Hepatic stellate cell (primary cell): Measurements from ENCODE around the gene LAMTOR4.
"Not testable (repeated sequence)": the region's sequence is repeated elsewhere in the genome, so short reads cannot be mapped to it uniquely, and the experiment has no call there.

Experiments used
- DNase-seq: peaks from one replicate; pipeline ENCODE4 v3.0.0; 2011; ENCODE audit warnings: low spot score

LAMTOR4 gene

DNA sequence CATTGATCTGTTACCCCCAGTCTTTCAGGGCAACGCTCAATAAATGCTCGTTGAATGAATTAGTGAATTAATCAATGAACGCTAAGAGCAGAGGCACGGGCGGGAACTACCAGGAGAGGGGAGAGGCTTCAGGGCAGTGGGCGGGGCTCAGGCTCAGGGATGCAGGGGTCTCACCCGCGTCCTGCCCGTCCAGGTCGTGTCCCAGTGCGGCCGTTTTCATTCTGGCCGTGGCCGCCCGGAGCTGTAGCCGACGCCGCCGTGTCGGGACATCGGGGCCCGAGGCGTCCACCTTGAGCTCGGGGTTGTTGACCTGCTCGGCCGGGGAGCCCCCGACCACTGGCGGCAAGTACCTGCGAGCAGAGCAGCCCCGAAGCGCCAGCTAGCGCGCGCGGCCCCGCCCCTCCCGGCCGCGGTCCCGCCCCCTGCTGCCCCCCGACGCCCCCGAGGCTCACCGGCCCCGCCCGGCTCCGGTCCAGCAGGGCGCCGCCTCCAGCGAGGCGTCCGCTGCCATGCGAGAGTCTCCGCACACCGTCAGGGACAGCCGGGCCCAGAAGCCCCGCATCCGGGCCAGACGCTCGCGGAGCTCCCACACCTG, 22.5 kb downstream of the LAMTOR4 start:
- DNase-seq: no peak

DNA sequence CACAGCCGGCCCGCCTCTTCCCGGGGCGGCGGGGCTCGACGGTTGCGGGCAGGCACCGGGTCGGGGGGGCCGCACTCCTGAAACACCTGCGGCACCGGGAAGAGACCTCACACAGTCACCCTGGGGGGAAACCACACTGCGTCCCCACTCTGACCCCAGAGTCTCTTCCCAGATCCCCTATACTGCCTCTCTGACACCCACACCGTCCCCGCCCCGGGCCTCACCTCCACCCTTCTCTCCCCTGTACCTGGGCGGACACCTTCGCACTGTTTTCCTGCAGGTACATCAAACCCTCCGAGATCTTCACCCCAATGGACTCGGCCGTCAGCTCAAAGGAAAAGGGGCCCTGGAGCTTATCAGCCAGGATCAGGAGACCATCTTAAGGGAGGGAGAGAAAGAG, 23.1 kb downstream of the LAMTOR4 start:
- no peak for DNase-seq

DNA sequence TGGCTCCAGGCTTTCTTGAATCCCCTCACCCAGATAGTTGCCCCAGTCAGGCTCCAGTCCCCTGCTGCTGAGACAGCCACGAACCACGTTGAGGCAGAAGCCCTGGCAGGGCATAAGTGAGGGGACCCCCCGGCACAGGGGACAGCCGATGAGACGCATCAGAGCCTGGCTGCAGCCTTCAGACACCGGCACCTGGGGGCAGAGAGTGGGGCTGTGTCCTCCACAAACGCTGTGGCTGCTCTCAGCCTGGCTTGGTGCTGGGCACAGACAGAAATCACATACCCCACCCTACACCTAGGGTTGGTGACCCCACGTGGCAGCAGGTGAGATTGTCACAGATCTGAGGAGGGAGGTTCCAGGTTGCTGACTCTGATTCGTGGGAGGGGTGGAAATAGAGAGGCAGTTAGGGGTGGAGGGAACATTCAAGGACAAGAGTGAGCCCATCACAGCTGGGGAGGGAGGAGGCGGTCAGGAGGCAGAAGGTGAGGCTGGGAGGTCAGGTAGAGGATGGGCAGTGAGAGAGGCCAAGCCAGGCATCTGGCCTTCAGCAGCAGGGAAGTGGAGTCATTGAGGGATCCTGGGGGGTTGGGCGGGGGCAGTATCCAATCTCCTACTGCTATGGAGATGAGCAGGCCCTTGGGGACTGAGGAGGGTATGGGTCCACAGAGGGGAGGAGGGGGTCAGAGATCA, 25.2 kb downstream of the LAMTOR4 start:
- DNase-seq: no peak

DNA sequence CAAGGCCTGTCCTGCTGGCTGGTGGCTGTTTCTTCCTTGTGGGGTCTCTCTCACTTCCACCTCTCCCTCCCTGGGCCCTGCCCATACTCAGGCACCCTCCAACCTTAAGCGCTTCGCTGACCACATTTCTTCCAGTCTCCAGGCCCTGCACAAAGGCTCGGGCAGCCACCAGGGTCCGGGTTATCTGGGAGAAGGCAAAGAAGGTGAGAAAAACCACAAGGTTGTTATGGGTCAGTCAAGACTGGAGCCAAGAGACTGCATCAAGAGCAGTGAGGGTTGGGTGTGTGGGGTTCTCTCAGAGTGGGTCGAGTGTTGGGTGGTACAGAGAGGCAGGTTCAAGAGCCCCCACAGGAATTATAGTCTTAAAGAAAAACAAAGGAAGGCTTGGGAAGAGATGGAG, 25.9 kb downstream of the LAMTOR4 start:
- DNase-seq: no peak

DNA sequence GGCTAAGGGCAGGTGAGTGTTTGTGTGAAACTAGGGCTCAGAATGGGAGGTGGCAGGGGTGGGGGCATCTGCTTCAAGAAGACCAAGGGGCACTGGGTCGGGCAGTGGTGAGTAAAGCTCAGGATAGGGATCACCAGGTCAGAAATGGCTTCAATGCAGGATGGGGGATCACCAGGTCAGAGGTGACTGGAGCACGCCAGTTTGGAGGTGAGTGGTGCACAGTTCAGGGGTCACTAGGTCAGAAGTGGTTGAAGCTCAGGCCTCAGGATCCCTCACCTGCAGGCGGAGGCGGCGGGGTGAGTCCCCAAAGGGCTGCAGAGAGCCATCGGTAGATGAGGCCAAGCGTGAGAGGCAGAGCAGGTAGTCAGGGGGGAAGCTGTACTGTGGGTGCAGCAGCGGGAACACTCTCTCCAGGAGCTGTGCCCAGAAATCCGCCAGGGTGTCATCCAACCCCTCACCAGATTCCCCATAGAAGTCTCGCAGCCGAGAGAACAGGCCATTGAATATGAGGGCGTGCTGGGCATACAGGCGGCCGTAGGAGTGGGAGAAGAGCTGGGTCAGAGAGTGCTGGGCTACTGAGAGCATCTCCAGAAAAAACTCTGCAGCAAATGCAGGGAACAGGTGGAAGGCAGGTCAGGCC, 26.7 kb downstream of the LAMTOR4 start:
- DNase-seq: no peak

DNA sequence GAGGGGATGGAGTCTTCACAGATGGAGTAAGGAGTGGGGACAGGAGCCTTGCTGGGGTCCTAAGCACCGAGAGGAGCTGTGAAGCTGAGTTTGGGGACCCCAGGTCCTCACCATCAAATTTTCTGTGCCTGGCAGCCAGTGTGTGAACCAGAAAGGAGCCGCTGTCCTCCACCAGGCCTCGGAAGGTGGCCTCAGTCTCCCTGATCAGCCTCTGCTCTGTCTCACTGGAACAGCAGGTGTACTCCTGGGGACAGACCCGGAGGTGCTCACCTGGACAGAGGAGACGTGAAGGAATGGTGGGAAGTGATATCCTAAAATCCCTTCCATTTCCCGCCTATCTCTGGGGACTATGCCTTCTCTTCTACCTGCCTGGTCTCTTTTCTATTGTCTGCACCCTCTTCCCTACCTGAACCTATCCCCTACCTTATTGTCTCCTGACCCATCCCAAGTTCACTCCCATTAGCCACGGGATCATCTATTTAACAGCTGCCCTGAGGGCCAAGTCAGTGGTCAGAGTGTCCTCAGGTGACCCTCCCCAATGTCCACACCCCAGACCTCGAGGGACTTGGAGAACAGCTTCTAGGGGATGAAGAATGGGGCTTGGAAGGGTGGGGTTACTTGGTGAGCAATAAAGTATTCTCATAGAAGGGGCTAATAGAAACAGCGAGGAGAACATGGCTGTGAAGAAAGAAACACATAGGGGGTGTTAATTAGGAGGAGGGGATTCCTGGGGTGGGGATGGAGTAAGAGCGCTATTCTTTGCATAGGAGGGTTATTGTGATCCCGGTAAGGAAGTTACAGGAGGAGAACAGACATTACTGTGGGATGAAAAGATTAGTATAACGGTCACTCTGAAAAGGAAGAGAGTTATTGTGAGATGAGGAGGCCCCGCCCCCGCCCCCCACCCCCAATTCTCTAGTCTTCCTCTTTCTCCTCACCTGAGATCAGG, 27.7 kb downstream of the LAMTOR4 start:
- DNase-seq: no peak

DNA sequence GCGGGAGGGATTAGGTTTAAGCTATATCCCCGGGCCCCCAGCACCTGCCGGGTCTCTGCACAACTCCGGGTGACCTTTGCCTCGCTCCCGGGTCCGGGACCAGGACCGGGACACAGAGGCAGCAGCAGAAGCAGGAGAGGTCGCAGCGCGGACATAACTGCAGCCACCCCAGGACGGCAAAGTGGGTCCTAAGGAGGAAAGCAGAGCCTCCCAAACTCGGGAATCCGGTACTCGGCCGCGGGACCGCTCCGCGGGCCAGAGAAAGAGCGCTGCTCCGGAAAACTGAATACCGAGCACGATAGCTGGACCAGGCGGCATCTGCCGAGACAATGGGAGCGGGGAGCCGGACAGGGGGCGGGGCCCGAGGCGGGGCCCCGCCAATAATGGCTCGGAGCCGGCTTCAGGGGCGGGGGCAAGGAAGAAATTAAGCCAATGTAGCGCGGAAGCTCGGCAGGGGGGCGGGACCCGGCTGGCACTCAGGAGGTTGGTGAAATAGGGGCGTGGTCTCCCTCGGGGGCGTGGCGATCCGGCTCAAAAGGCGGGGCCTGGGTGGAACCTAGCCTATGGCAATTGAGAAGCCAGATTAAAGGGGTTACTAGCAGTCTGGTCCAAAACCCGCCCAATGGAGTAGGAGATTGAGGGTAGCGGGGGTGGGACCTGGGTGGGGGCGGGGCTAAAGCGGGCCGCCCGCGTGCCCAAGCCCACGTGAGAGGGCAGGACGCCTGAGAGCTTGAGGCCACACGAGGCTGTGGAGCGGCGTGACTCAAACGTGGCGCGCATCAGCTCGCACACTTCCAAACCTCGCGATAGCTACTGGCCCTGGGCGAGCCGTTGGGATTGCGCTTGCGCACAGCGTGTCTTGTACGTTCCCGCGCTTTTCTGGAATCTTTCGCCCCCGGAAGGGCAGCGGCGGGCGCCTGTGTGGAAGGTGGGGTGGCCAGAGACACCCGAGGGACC, 28.6 kb downstream of the LAMTOR4 start, which contains the start of the genes GPC2 and STAG3:
Gene GPC2, minus strand, starts transcription at position 337 of the 957 bp plus-strand sequence. Its CDS starts 182 bp downstream, at position 155.
Gene STAG3, plus strand, starts transcription at position 874 of the 957 bp plus-strand sequence. CDS start 2,639 bp downstream, outside the sequence.
- DNase-seq: peak; percentile 94

DNA sequence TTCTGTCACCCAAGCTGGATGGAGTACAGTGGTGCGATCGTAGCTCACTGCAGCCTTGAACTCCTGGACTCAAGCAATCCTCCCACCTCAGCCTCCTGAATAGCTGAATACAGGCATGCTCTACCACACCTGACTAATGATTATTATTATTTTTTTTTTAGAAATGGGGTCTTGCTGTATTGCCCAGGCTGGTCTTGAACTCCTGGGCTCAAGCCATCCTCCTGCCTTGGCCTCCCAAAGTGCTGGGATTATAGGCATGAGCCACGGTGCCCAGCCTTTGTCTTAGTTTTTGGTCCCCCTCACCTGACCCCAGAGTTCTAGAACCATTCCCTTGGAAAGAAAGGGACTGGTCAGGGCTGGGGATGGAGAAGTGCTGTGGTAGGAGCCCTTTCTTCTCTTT, 31.4 kb downstream of the LAMTOR4 start:
- DNase-seq: not testable (repeated sequence)

DNA sequence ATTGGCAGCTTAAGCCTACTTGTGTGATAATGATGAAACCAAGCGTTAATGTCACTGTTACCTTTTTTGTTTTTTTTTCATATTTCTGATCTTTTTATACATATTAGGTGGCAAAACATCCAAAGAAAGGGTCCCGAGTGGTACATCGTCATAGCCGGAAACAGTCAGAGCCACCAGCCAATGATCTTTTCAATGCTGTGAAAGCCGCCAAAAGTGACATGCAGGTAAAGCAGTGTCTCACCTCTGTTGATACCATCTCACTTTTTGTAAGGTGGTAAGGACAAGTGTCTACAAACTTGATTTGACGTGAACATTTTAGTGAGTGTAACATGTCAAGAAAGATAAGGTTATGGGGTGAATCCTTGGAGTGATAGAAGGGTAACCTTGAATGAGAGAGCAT, 33.9 kb downstream of the LAMTOR4 start:
- DNase-seq: not testable (repeated sequence)

DNA sequence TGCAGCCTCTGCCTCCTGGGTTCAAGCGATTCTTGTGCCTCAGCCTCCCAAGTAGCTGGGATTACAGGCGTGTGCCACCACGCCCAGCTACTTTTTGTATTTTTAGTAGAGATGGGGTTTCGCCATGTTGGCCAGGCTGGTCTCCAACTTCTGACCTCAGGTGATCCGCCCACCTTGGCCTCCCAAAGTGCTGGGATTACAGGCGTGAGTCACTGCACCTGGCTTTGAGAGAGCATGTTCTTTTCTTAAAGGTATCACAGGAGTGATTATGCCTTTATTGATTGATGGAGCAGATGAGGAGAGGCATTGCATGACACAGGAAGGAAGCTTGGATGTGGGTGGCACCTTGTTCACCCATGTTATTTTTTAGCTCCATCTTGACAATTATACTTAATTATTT, 34.4 kb downstream of the LAMTOR4 start:
- not testable (repeated sequence) for DNase-seq

DNA sequence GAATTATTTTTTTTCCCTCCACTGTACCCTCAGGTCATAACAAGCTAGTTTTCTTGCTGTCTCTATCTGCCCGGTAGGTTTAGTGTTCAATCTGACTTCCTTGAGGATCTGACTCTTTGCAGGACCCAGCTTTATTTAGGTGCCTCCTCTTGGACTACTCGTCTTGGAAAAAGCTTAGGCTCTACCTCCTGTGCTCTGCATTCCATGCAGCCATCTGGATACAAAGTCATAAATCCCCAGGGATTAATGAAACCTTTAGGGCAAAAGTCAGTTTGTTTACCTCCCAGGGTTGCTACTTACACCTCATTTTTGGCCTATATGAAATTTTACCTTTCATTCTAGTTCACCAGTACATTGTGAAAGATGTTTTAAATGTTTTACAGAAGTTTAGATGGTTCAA, 37.0 kb downstream of the LAMTOR4 start:
- DNase-seq: no peak

DNA sequence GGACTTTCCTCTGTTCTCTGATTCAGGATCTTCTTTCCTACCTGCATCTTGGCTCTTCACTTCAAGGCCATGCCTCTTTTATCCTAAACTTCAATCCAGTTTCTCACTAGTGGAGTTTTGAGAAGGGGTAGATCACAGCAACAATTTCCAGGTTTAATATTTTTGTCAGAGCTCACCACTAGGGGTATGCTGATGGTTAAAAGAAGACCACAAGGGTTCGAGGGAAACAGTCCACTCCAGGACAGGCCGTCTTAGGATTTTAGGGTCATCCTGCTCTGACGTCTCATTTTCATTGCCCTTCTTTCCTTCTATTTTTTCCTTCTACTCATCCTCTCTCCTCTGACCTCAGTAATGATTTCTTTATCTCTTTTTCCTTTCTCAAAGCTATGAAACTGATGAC, 40.3 kb downstream of the LAMTOR4 start:
- no peak for DNase-seq

DNA sequence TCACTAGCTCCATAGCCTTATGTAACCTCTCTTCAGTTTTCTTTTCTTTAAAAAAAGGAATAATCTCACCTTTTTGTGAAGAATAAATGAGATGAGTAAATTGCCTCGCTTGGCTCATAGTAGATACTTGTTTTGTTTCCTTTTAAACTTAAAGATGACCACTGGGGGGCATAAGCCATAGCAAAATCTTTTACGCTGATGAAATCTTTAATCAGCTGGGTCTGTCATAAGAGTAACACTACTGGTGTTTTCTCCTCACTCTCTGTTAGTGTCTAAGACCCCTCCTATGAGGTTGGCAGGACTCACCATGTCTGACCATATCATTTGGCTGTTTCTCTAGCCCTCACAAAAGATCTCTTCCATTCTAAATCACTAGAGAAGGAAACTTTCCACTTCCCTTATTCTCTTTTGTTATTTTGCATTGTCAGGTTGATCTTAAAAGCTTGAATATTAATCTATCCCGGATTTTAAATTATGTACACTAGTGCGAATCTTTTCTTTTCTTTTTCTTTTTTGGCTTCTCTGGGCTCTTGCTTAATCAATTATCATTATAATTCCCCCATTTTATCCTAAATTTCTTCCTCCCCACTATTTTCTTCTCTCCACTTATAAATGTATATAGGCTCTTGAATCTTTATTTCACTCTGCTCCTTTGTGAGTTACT, 41.5 kb downstream of the LAMTOR4 start:
- DNase-seq: no peak

DNA sequence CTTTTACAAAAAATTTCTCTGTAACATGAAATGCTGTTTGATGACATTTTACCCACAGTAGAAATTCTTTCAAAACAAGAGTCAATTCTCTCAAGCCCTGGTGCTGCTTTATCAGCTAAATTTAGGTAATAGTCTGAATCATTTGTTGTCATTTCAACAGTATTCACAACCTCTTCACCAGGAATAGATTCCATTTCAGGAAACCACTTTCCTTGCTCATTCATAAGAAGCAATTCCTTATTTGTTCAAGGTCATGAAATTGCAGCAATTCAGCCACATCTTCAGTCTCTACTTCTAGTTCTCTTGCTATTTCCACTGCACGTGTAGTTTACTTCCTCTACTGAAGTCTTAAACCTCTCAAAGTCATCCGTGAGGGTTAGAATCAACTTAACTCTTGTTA, 43.1 kb downstream of the LAMTOR4 start:
- DNase-seq: no peak

DNA sequence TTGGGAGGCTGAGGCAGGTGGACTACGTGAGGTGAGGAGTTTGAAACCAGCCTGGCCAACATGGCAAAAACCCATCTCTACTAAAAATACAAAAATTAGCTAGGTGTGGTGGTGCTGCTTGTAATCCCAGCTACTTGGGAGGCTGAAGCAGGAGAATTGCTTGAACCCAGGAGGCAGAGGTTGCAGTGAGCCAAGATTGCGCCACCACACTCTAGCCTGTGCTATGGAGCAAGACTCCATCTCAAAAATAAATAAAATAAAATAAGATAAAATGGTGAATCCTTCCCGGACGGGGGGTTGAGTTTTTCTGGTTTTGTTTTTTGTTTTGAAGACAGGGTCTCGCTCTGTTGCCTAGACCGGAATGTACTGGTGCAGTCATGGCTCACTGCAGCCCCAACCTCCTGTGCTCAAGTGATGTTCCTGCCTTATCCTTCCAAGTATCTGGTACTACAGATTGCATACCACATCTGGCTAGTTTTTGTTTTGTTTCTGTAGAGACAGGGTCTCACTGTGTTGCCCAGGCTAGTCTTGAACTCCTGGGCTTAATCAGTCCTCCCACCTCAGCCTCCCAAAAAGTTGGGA, 43.7 kb downstream of the LAMTOR4 start:
- DNase-seq: not testable (repeated sequence)

DNA sequence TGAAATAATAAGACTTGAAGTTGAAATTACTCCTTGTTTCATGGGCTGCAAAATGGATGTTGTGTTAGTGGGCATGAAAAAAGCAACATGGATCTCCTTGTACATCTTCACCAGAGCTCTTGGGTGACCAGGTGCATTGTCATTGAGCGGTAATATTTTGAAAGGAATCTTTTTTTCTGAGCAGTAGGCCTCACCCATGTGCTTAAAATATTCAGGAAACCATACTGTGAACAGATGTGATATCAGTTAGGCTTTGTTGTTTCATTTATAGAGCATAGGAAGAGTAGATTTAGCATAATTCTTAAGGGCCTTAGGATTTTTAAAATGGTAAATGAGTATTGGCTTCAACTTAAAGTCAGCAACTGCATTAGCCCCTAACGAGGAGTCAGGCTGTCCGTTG, 44.3 kb downstream of the LAMTOR4 start:
- DNase-seq: no peak

DNA sequence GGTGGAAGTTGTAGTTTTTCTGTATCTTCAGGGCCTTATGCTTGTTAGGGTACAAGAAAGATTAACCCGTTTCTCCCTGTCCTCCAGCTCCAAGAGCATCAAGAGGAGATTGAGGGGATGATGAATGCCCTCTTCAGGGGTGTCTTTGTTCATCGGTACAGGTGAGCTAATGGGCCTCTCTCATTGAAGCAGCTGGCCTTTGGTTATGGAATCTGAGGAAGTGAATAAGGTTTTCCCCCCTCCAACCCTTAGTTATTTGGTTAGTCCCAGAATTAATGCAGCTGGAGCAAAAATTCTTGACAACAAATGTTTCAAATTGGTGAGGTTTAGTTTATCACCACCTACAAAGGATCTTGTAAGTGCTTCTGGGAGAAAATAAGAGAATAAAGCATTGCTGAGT, 46.5 kb downstream of the LAMTOR4 start:
- DNase-seq: no peak

DNA sequence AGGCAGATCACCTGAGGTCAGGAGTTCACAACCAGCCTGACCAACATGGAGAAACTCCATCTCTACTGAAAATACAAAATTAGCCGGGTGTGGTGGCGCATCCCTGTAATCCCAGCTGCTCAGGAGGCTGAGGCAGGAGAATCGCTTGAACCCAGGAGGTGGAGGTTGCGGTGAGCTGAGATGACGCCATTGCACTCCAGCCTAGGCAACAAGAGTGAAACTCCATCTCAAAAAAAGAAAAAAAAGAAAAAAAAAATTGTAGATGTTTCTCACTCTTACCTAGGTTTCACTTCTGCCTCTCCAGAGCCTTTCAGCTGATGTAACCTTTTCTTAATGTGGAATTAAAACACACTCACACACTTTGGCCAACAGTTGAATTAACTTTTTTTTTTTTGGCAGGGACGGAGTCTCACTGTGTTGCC, 47.2 kb downstream of the LAMTOR4 start:
- not testable (repeated sequence) for DNase-seq

DNA sequence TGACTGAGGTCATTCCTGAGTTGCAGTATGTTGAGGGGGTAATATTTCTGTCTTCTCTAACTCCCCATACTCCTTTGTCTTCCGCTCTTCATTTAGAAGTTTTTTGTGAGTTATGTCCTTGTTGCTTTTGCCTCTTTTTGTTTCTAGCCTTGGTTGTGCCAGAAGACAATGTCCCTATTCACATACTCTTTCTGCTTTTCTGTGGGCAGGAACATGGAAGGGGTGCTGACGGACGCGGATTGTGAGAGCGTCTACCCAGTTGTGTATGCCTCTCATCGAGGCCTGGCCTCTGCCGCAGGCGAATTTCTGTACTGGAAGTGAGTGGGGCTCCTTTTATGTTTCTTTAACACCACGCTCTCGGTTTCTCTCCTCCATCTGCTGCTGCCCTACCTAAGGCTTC, 49.5 kb downstream of the LAMTOR4 start:
- DNase-seq: no peak

DNA sequence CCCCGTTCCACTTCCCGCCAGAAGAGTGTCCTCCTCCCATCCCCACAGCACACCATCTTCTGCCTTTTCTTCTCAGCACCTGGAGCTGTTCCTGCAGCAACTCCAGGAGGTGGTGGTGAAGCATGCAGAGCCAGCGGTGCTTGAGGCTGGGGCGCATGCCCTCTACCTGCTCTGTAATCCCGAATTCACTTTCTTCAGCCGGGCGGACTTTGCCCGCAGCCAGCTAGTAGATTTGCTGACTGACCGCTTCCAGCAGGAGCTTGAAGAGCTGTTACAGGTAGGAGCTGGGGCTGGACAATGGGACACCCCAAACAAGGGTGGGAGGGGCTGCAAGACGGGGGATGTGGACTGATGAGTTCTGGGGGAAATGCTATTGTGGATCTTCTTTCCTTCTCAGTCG, 52.0 kb downstream of the LAMTOR4 start:
- DNase-seq: no peak
